Upper lobe of left lung (tissue), 4 donors: ENCODE measurements around the gene COL23A1.

Experiments used
- POLR2A ChIP-seq, 4 donors: fragments of 450-650 bp; IDR thresholded peaks; one replicate each; pipeline ENCODE4 v1.5.1; 2016 to 2017; ENCODE audit warnings: antibody characterized with exemption in 4 of 4, mild to moderate bottlenecking in 2 of 4
- POLR2AphosphoS5 ChIP-seq, 2 donors: sonication (generic); formaldehyde crosslinking; IDR thresholded peaks; one replicate each; pipeline ENCODE4 v1.5.1; 2017; ENCODE audit warnings: antibody characterized with exemption in 2 of 2

- no peak for TF ChIP-seq POLR2A (IDR thresholded peaks at IDR 0.05)
- TF ChIP-seq POLR2AphosphoS5 (IDR thresholded peaks at IDR 0.05) = no peak
These were observed 29.2 kb upstream of the COL23A1 start for GRCh38 chr5:178619390-178619789.
